GM18867 (cell line): Measurements from ENCODE around the gene PLIN4.
A peak's percentile ranks its signal among the peaks of the same experiment; 100 is the strongest.

ENCODE experiments used
- ATAC-seq: cut with Tn5 transposase; IDR thresholded peaks from one replicate; pipeline ENCODE4 v1.9.1; 2021; ENCODE audit warnings: mild to moderate bottlenecking, moderate library complexity; ENCODE audit not compliant: unreplicated experiment

Gene PLIN4

GRCh38 chr19:4456843-4457653, 61.2 kb downstream of the PLIN4 start:
- ATAC-seq, result peak; percentile 7

DNA sequence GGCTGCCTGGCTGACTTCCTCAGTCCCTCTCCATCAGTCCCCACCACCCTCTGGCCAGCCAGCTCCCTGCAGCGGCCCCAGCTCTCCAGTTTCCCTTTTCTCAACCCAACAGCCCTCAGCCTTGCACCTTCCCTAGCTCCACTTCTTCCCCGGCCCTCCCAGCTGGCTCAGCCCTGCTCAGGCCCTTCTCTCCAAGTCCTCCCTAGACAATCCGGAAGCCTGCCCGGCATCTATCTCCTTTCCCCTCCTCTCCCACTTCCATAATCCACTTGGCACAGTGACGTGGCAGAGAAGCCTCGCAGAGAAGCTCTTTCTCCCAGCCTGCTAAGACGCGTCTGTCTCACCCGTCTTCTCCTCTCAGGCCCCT, 61.8 kb downstream of the PLIN4 start:
- no peak for ATAC-seq

- ATAC-seq, result no peak
Observed at GRCh38 chr19:4455719-4456475, 62.4 kb downstream of the PLIN4 start.

GRCh38 chr19:4454747-4455718, 63.3 kb downstream of the PLIN4 start:
- no peak for ATAC-seq

DNA sequence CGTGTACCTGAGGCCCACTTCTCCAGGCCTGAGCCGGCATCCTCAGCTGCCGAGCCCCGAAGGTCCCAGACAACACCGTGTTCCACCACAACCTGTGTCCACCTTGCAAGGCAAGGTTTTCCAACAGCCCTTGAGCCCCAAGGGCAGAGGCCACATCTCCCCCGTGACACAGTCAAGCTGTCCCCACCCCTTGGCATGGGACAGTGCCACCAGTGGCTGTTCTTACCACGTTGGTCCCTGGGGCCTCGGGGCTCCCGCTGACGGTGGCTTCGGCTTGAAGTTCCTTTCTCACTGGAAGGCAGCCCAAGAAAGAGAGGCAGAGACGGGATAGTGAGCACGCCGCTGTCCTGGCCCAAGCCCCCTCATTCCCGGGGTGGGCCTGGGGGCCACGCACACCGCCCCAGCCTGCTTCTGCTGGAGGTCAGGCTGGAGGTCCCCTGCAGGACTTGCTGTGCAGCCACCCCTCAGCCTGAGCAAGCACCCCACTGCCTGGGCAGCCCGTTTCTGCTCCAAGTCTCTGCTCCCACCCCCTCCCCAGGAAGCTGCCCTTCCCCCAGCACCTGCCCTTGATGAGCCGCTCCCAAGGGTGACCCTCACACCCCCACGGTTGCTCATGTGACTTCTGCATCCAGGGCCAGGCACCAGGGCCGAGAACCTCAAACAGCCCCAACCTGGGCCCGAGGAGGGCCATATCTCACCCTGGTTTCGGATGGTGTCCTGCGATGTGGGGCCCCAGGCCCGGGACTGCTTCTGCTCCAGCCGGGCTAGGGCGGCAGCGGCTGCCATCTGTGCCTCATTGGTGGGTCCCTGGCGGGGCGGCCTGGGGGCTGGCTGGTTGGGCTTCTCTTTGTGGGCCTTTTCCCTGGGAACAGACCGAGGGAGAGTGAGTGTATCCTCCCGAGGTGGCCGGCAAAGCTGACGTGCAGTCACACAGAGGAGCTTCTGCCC, 64.8 kb downstream of the PLIN4 start:
- ATAC-seq, result no peak

- no peak for ATAC-seq
Observed at GRCh38 chr19:4452230-4452990, 65.9 kb downstream of the PLIN4 start.
